Endothelial cell of umbilical vein (primary cell): ENCODE data around the gene CUX1. TPM values are rescaled to one million over a fixed set of nuclear protein-coding genes. Genes with fewer than 3 reads are reported as not detected.

Experiments
- BruUV-seq: library from RNA; stranded (reverse); fragments of 400-500 nt; replicated peaks from 2 replicates; lab custom pipeline; 2021; lab: Mats Ljungman, UMichigan
- CTCF ChIA-PET: fragments of 300-600, 350-600 bp; sonication (Branson Sonifier 250); formaldehyde crosslinking; loops from one replicate; lab custom pipeline; 2021; ENCODE audit warnings: antibody characterized with exemption, inconsistent platforms; lab: Charles Lee
- POLR2A ChIA-PET: fragments of 300-600, 350-600 bp; sonication (Branson Sonifier 250); formaldehyde crosslinking; loops from one replicate; lab custom pipeline; 2021; ENCODE audit warnings: antibody characterized with exemption, inconsistent platforms; lab: Charles Lee
- DNase-seq: peaks from one replicate; pipeline ENCODE4 v3.0.0-alpha.2; 2011; ENCODE audit warnings: low read depth, low spot score
- FAIRE-seq: peaks from 2 replicates; lab custom pipeline; 2011; peaks lifted over from hg19 to GRCh38; lab: Jason Lieb, UNC
- H2AFZ ChIP-seq: 2 replicates; pipeline ENCODE4 v1.6.0; 2012; ENCODE audit warnings: low read depth, low read length, control low read depth, inconsistent platforms
- H3K27ac ChIP-seq: 2 replicates; pipeline ENCODE4 v1.5.1; 2011; ENCODE audit warnings: low read depth, mild to moderate bottlenecking, control low read depth, low read length, moderate library complexity; ENCODE audit not compliant: insufficient read depth
- H3K27me3 ChIP-seq, 2 experiments: 2 replicates each; pipeline versions ENCODE4 v1.6.0 to v1.6.1; 2011; ENCODE audit warnings: low read length in 2 of 2, mixed read lengths in 1 of 2; ENCODE audit not compliant: control insufficient read depth in 2 of 2, insufficient read depth in 2 of 2
- H3K36me3 ChIP-seq, 2 experiments: 2 replicates in 1 of 2; 3 replicates in 1 of 2; pipeline ENCODE4 v1.5.1; 2011; ENCODE audit warnings: low read length in 2 of 2, mild to moderate bottlenecking in 1 of 2, moderate library complexity in 1 of 2; ENCODE audit not compliant: control insufficient read depth in 2 of 2, insufficient read depth in 2 of 2; ENCODE audit errors: extremely low read depth in 1 of 2
- H3K4me1 ChIP-seq: 3 replicates; pipeline ENCODE4 v1.5.1; 2011; ENCODE audit warnings: mild to moderate bottlenecking, low read length; ENCODE audit not compliant: control insufficient read depth, insufficient read depth; ENCODE audit errors: extremely low read depth
- H3K4me2 ChIP-seq: 2 replicates; pipeline ENCODE4 v1.6.1; 2011; ENCODE audit warnings: low read length, control low read depth, mixed read lengths; ENCODE audit not compliant: insufficient read depth
- H3K4me3 ChIP-seq, 3 experiments: fragments of 200-600 bp in 1 of 3; sonication (generic), shearing (Covaris generic) in 1 of 3; replicated peaks in 1 of 3; 2 replicates each; pipeline ENCODE4 v1.5.1; 2011 to 2016; ENCODE audit warnings: control low read depth in 3 of 3, low read length in 3 of 3, mild to moderate bottlenecking in 2 of 3, inconsistent platforms in 1 of 3, low read depth in 1 of 3, moderate library complexity in 1 of 3; ENCODE audit not compliant: insufficient read depth in 1 of 3
- H3K79me2 ChIP-seq: 2 replicates; pipeline ENCODE4 v1.6.0; 2012; ENCODE audit warnings: low read length, inconsistent platforms; ENCODE audit not compliant: control insufficient read depth, insufficient read depth
- H3K9ac ChIP-seq: replicated peaks from 2 replicates; pipeline ENCODE3; 2011; ENCODE audit warnings: low read length, control low read depth; ENCODE audit not compliant: insufficient read depth; ENCODE audit errors: extremely low read depth
- H3K9me1 ChIP-seq: replicated peaks from 3 replicates; pipeline ENCODE4 v1.6.0; 2011; ENCODE audit warnings: mild to moderate bottlenecking, low read length; ENCODE audit not compliant: control insufficient read depth, insufficient read depth; ENCODE audit errors: extremely low read depth
- H3K9me3 ChIP-seq: replicated peaks from 2 replicates; pipeline ENCODE4 v1.5.1; 2012; ENCODE audit warnings: low read length, inconsistent platforms; ENCODE audit not compliant: control insufficient read depth, insufficient read depth
- H4K20me1 ChIP-seq: replicated peaks from 2 replicates; pipeline ENCODE3; 2011; ENCODE audit warnings: mild to moderate bottlenecking, low read length; ENCODE audit not compliant: control insufficient read depth, insufficient read depth; ENCODE audit errors: extremely low read depth
- JUN ChIP-seq: IDR thresholded peaks from 2 replicates; pipeline ENCODE4 v1.6.1; 2011; ENCODE audit warnings: borderline replicate concordance, low read depth; ENCODE audit not compliant: insufficient read length, insufficient read depth
- POLR2A ChIP-seq: IDR thresholded peaks from 2 replicates; pipeline ENCODE4 v1.6.1; 2012; ENCODE audit warnings: low read depth, mild to moderate bottlenecking, control low read depth, low read length
- POLR2AphosphoS5 ChIP-seq: IDR thresholded peaks from 2 replicates; pipeline ENCODE4 v1.6.1; 2012; ENCODE audit warnings: low read depth, mild to moderate bottlenecking, control low read depth, low read length, moderate library complexity; ENCODE audit not compliant: insufficient read depth
- dilution Hi-C: fragments of 300-500 bp; cut with MboI; formaldehyde crosslinking; loops from one replicate; pipeline ENCODE4 v1.15.0; 2019; ENCODE audit warnings: low sequenced_read_pairs; ENCODE audit not compliant: extremely low pct_ligation_motif_present
- intact Hi-C: fragments of 100-400 bp; cut with micrococcal nuclease; formaldehyde crosslinking; loops from one replicate; pipeline ENCODE4 v1.10.0; 2022
- polyA plus RNA-seq, 4 experiments: library from polyadenylated mRNA; depleted of rRNA in 3 of 4; stranded (reverse) in 3 of 4; unstranded in 1 of 4; fragments of >200 nt; gene quantifications; 2 replicates each; pipeline versions ENCODE4 v1.2.1 to v1.2.3, GENCODE V29; 2011 to 2012; ENCODE audit warnings: missing spikeins in 1 of 4
- total RNA-seq: library from RNA; stranded (reverse); gene quantifications from 2 replicates; pipeline ENCODE4 v1.2.3, GENCODE V29; 2021
- TF ChIP-seq, protein P1 (sequence below): IDR thresholded peaks from 2 replicates; pipeline ENCODE4 v1.6.1; 2011; ENCODE audit not compliant: insufficient read depth, insufficient read length
- TF ChIP-seq, protein P2 (sequence below), 2 donors: IDR thresholded peaks; 1 replicate in 1 of 2; 2 replicates in 1 of 2; pipeline ENCODE4 v1.5.1; 2011; ENCODE audit warnings: low read length in 2 of 2, mild to moderate bottlenecking in 2 of 2, moderate library complexity in 2 of 2, control low read depth in 1 of 2, inconsistent platforms in 1 of 2, low read depth in 1 of 2; ENCODE audit not compliant: insufficient read depth in 1 of 2; ENCODE audit errors: extremely low read depth in 1 of 2

The CUX1 gene
- total and polyA plus RNA-seq, 2 donors (not counting 3 experiments of a cell fraction or from before 2014, with no cell fraction given): 13.8 to 49.8 TPM

DNA sequence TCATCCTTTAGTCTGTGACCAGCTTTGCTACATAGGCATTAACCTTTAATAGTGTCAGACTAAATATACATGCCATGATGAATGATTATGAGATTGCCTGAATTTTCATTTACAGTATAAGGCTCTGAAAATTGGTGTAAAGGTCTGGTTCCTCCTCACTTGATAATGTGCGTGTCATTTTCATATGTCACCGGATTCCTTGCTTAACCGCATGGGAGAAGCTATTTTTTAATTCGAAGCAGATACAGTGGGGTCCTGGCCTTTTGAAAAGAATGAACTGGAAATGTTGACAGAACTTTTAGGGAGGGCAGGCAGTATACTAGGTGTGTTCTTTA lies 276.9 kb downstream of the CUX1 start:
- Histone ChIP-seq H3K9me1 (no peaks in the 10 kb centered on the region), H3K36me3 (peaks cover 0 to 4% of the 10 kb centered on the region in 2 experiments), H3K4me2 (no peak overlapping the region), H3K4me1 (no peaks in the 10 kb centered on the region), H4K20me1 (no peaks in the 10 kb centered on the region), H3K79me2 (no peaks in the 10 kb centered on the region), H3K9me3 (no peaks in the 10 kb centered on the region), H3K27ac (no peak overlapping the region), H3K4me3 (no peak overlapping the region), H2AFZ (no peak overlapping the region), H3K9ac (no peak overlapping the region), H3K27me3 (no peaks in the 10 kb centered on the region)
- FAIRE-seq (no peak), DNase-seq (no peak)
- BruUV-seq: no TSS peak
- TF ChIP-seq POLR2A (no peak), JUN (no peak), POLR2AphosphoS5 (no peak)
- TF ChIP-seq, protein P1, sequence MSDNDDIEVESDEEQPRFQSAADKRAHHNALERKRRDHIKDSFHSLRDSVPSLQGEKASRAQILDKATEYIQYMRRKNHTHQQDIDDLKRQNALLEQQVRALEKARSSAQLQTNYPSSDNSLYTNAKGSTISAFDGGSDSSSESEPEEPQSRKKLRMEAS: no peak
- TF ChIP-seq, protein P2, sequence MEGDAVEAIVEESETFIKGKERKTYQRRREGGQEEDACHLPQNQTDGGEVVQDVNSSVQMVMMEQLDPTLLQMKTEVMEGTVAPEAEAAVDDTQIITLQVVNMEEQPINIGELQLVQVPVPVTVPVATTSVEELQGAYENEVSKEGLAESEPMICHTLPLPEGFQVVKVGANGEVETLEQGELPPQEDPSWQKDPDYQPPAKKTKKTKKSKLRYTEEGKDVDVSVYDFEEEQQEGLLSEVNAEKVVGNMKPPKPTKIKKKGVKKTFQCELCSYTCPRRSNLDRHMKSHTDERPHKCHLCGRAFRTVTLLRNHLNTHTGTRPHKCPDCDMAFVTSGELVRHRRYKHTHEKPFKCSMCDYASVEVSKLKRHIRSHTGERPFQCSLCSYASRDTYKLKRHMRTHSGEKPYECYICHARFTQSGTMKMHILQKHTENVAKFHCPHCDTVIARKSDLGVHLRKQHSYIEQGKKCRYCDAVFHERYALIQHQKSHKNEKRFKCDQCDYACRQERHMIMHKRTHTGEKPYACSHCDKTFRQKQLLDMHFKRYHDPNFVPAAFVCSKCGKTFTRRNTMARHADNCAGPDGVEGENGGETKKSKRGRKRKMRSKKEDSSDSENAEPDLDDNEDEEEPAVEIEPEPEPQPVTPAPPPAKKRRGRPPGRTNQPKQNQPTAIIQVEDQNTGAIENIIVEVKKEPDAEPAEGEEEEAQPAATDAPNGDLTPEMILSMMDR (IDR thresholded peaks at IDR 0.05; ENCODE audit: extremely low read depth in 1 of 2, insufficient read depth in 1 of 2, low read depth in 1 of 2, low read length in 2 of 2): no peak
- intact Hi-C loops: no loop called here
- dilution Hi-C loops: no loop called here
- ChIA-PET CTCF (interaction anchor here (0.7 to 1.0 kb wide), 3 partner anchors 12 to 83 kb away, joined by 3 to 4 read pairs (median 3); no protein-coding TSS in a partner anchor), POLR2A (interaction anchor here (0.8 kb wide), 1 partner anchor 12 kb away, joined by 3 read pairs; no protein-coding TSS in a partner anchor)
